Stimulated activated CD4-positive, alpha-beta T cell treated with anti-CD3 and anti-CD28 coated beads, Interleukin-1b, Interleukin-23, amount 100 ng/mL, for 24 hours (primary cell): Measurements from ENCODE around the gene FILIP1L.
"Not testable (repeated sequence)": the region's sequence is repeated elsewhere in the genome, so short reads cannot be mapped to it uniquely, and the experiment has no call there.

Experiments used
- DNase-seq, 4 experiments: peaks; one replicate each; pipeline ENCODE4 v3.0.0-alpha.2; 2020; ENCODE audit warnings: low read depth in 4 of 4, low spot score in 1 of 4

Gene FILIP1L

GRCh38 chr3:100075851-100076730, 38.2 kb downstream of the FILIP1L start:
- DNase-seq: no peak

- DNase-seq: no peak
Observed at GRCh38 chr3:100075196-100075595, 39.1 kb downstream of the FILIP1L start.

- DNase-seq: no peak
Observed at GRCh38 chr3:100073714-100074307, 40.5 kb downstream of the FILIP1L start.

GRCh38 chr3:100073049-100073713, 41.1 kb downstream of the FILIP1L start:
- DNase-seq: no peak

GRCh38 chr3:100072326-100073048, 41.8 kb downstream of the FILIP1L start:
- no peak for DNase-seq

GRCh38 chr3:100069472-100069871, 44.8 kb downstream of the FILIP1L start:
- no peak for DNase-seq

GRCh38 chr3:100068826-100069225, 45.5 kb downstream of the FILIP1L start:
- peak; percentile 51 to 65 (median 59) for DNase-seq

- DNase-seq: no peak
Observed at GRCh38 chr3:100067589-100067988, 46.7 kb downstream of the FILIP1L start.

GRCh38 chr3:100063929-100064461, 50.3 kb downstream of the FILIP1L start:
- no peak for DNase-seq

GRCh38 chr3:100062665-100063064, 51.6 kb downstream of the FILIP1L start:
- DNase-seq: no peak

- DNase-seq: no peak
Observed at GRCh38 chr3:100060685-100061484, 53.4 kb downstream of the FILIP1L start.

- no peak for DNase-seq
Observed at GRCh38 chr3:100059472-100059871, 54.8 kb downstream of the FILIP1L start.

GRCh38 chr3:100057716-100058575, 56.4 kb downstream of the FILIP1L start:
- DNase-seq: no peak

- DNase-seq: no peak
Observed at GRCh38 chr3:100053951-100054620, 60.2 kb downstream of the FILIP1L start.

GRCh38 chr3:100051513-100051912, 62.8 kb downstream of the FILIP1L start:
- not testable (repeated sequence) for DNase-seq

- DNase-seq: no peak
Observed at GRCh38 chr3:100048248-100048647, 66.1 kb downstream of the FILIP1L start.

- DNase-seq: no peak
Observed at GRCh38 chr3:100047455-100048141, 66.7 kb downstream of the FILIP1L start.

GRCh38 chr3:100046986-100047385, 67.3 kb downstream of the FILIP1L start:
- no peak for DNase-seq
